ENCODE data around the gene PPP2R2B.

The PPP2R2B gene

GRCh38 chr5:146690880-146691355 is 187.6 kb downstream of the PPP2R2B start:
- H3K27me3 ChIP-seq (ENCODE audit: insufficient read depth, insufficient read length): no peaks in the 10 kb centered on the region
- no peaks in the 10 kb centered on the region for H3K36me3 ChIP-seq (ENCODE audit: insufficient read depth, insufficient read length, low read length)
- H3K9ac ChIP-seq (ENCODE audit: insufficient read length, low read depth): no peak overlapping the region
- TF ChIP-seq SUZ12 (IDR thresholded peaks at IDR 0.05; ENCODE audit: extremely low read depth, insufficient read depth, insufficient read length) (no peak), ZNF274 (IDR thresholded peaks at IDR 0.05; ENCODE audit: low read depth, low read length) (no peak), YY1 (IDR thresholded peaks at IDR 0.05; ENCODE audit: insufficient read depth, insufficient read length) (no peak)
- H3K4me3 ChIP-seq (ENCODE audit: insufficient read length, low read depth): no peak overlapping the region
- DNase-seq (ENCODE audit: low read depth, low spot score): no peak
- no peaks in the 10 kb centered on the region for H3K9me3 ChIP-seq (ENCODE audit: insufficient read depth, low read length)
- no peaks in the 10 kb centered on the region for H3K4me1 ChIP-seq (ENCODE audit: insufficient read depth, insufficient read length)

- H3K9ac ChIP-seq (ENCODE audit: insufficient read length, low read depth): no peak overlapping the region
- no peaks in the 10 kb centered on the region for H3K27me3 ChIP-seq (ENCODE audit: insufficient read depth, insufficient read length)
- no peak for DNase-seq (ENCODE audit: low read depth, low spot score)
- H3K4me1 ChIP-seq (ENCODE audit: insufficient read depth, insufficient read length): no peaks in the 10 kb centered on the region
- TF ChIP-seq SUZ12 (IDR thresholded peaks at IDR 0.05; ENCODE audit: extremely low read depth, insufficient read depth, insufficient read length): no peak
- TF ChIP-seq ZNF274 (IDR thresholded peaks at IDR 0.05; ENCODE audit: low read depth, low read length): no peak
- no peak for TF ChIP-seq YY1 (IDR thresholded peaks at IDR 0.05; ENCODE audit: insufficient read depth, insufficient read length)
- H3K9me3 ChIP-seq (ENCODE audit: insufficient read depth, low read length): no peaks in the 10 kb centered on the region
- H3K4me3 ChIP-seq (ENCODE audit: insufficient read length, low read depth): no peak overlapping the region
- H3K36me3 ChIP-seq (ENCODE audit: insufficient read depth, insufficient read length, low read length): no peaks in the 10 kb centered on the region
These were observed 190.9 kb downstream of the PPP2R2B start for GRCh38 chr5:146687630-146688029.

- Histone ChIP-seq H3K27me3 (ENCODE audit: insufficient read depth, insufficient read length) (no peaks in the 10 kb centered on the region), H3K4me3 (ENCODE audit: insufficient read length, low read depth) (no peak overlapping the region), H3K9me3 (ENCODE audit: insufficient read depth, low read length) (no peaks in the 10 kb centered on the region), H3K9ac (ENCODE audit: insufficient read length, low read depth) (no peak overlapping the region), H3K36me3 (ENCODE audit: insufficient read depth, insufficient read length, low read length) (no peaks in the 10 kb centered on the region), H3K4me1 (ENCODE audit: insufficient read depth, insufficient read length) (no peaks in the 10 kb centered on the region)
- no peak for DNase-seq (ENCODE audit: low read depth, low spot score)
- TF ChIP-seq ZNF274 (IDR thresholded peaks at IDR 0.05; ENCODE audit: low read depth, low read length) (no peak), YY1 (IDR thresholded peaks at IDR 0.05; ENCODE audit: insufficient read depth, insufficient read length) (no peak), SUZ12 (IDR thresholded peaks at IDR 0.05; ENCODE audit: extremely low read depth, insufficient read depth, insufficient read length) (no peak)
These were observed 194.7 kb downstream of the PPP2R2B start for GRCh38 chr5:146683861-146684260.

GRCh38 chr5:146682899-146683532 is 195.5 kb downstream of the PPP2R2B start:
- no peak overlapping the region for H3K4me3 ChIP-seq (ENCODE audit: insufficient read length, low read depth)
- H3K9ac ChIP-seq (ENCODE audit: insufficient read length, low read depth): no peak overlapping the region
- no peak for TF ChIP-seq YY1 (IDR thresholded peaks at IDR 0.05; ENCODE audit: insufficient read depth, insufficient read length)
- no peak for TF ChIP-seq ZNF274 (IDR thresholded peaks at IDR 0.05; ENCODE audit: low read depth, low read length)
- no peaks in the 10 kb centered on the region for H3K36me3 ChIP-seq (ENCODE audit: insufficient read depth, insufficient read length, low read length)
- H3K27me3 ChIP-seq (ENCODE audit: insufficient read depth, insufficient read length): no peaks in the 10 kb centered on the region
- no peak for DNase-seq (ENCODE audit: low read depth, low spot score)
- no peaks in the 10 kb centered on the region for H3K4me1 ChIP-seq (ENCODE audit: insufficient read depth, insufficient read length)
- H3K9me3 ChIP-seq (ENCODE audit: insufficient read depth, low read length): no peaks in the 10 kb centered on the region

GRCh38 chr5:146681585-146682105 is 196.9 kb downstream of the PPP2R2B start:
- H3K4me3 ChIP-seq (ENCODE audit: insufficient read length, low read depth): no peak overlapping the region
- H3K9ac ChIP-seq (ENCODE audit: insufficient read length, low read depth): no peak overlapping the region
- H3K36me3 ChIP-seq (ENCODE audit: insufficient read depth, insufficient read length, low read length): no peaks in the 10 kb centered on the region
- no peak for DNase-seq (ENCODE audit: low read depth, low spot score)
- H3K4me1 ChIP-seq (ENCODE audit: insufficient read depth, insufficient read length): no peaks in the 10 kb centered on the region
- no peaks in the 10 kb centered on the region for H3K9me3 ChIP-seq (ENCODE audit: insufficient read depth, low read length)
- TF ChIP-seq ZNF274 (IDR thresholded peaks at IDR 0.05; ENCODE audit: low read depth, low read length): no peak
- TF ChIP-seq SUZ12 (IDR thresholded peaks at IDR 0.05; ENCODE audit: extremely low read depth, insufficient read depth, insufficient read length): no peak
- no peak for TF ChIP-seq YY1 (IDR thresholded peaks at IDR 0.05; ENCODE audit: insufficient read depth, insufficient read length)
- no peaks in the 10 kb centered on the region for H3K27me3 ChIP-seq (ENCODE audit: insufficient read depth, insufficient read length)

GRCh38 chr5:146680846-146681584 is 197.5 kb downstream of the PPP2R2B start:
- no peaks in the 10 kb centered on the region for H3K4me1 ChIP-seq (ENCODE audit: insufficient read depth, insufficient read length)
- H3K27me3 ChIP-seq (ENCODE audit: insufficient read depth, insufficient read length): no peaks in the 10 kb centered on the region
- H3K9ac ChIP-seq (ENCODE audit: insufficient read length, low read depth): no peak overlapping the region
- TF ChIP-seq ZNF274 (IDR thresholded peaks at IDR 0.05; ENCODE audit: low read depth, low read length) (no peak), YY1 (IDR thresholded peaks at IDR 0.05; ENCODE audit: insufficient read depth, insufficient read length) (no peak), SUZ12 (IDR thresholded peaks at IDR 0.05; ENCODE audit: extremely low read depth, insufficient read depth, insufficient read length) (no peak)
- no peak overlapping the region for H3K4me3 ChIP-seq (ENCODE audit: insufficient read length, low read depth)
- no peak for DNase-seq (ENCODE audit: low read depth, low spot score)
- H3K9me3 ChIP-seq (ENCODE audit: insufficient read depth, low read length): no peaks in the 10 kb centered on the region
- no peaks in the 10 kb centered on the region for H3K36me3 ChIP-seq (ENCODE audit: insufficient read depth, insufficient read length, low read length)

- H3K9ac ChIP-seq (ENCODE audit: insufficient read length, low read depth): no peak overlapping the region
- H3K4me3 ChIP-seq (ENCODE audit: insufficient read length, low read depth): no peak overlapping the region
- no peak for DNase-seq (ENCODE audit: low read depth, low spot score)
- H3K36me3 ChIP-seq (ENCODE audit: insufficient read depth, insufficient read length, low read length): no peaks in the 10 kb centered on the region
- no peak for TF ChIP-seq YY1 (IDR thresholded peaks at IDR 0.05; ENCODE audit: insufficient read depth, insufficient read length)
- TF ChIP-seq ZNF274 (IDR thresholded peaks at IDR 0.05; ENCODE audit: low read depth, low read length): no peak
- TF ChIP-seq SUZ12 (IDR thresholded peaks at IDR 0.05; ENCODE audit: extremely low read depth, insufficient read depth, insufficient read length): no peak
- H3K4me1 ChIP-seq (ENCODE audit: insufficient read depth, insufficient read length): no peaks in the 10 kb centered on the region
- no peaks in the 10 kb centered on the region for H3K9me3 ChIP-seq (ENCODE audit: insufficient read depth, low read length)
- no peaks in the 10 kb centered on the region for H3K27me3 ChIP-seq (ENCODE audit: insufficient read depth, insufficient read length)
These were observed 202.9 kb downstream of the PPP2R2B start for GRCh38 chr5:146675636-146676035.

All from NT2/D1 (cell line).